ENCODE data around the gene DHX38.
"Not testable (repeated sequence)": the region's sequence is repeated elsewhere in the genome, so short reads cannot be mapped to it uniquely, and the experiment has no call there.

The DHX38 gene

DNA sequence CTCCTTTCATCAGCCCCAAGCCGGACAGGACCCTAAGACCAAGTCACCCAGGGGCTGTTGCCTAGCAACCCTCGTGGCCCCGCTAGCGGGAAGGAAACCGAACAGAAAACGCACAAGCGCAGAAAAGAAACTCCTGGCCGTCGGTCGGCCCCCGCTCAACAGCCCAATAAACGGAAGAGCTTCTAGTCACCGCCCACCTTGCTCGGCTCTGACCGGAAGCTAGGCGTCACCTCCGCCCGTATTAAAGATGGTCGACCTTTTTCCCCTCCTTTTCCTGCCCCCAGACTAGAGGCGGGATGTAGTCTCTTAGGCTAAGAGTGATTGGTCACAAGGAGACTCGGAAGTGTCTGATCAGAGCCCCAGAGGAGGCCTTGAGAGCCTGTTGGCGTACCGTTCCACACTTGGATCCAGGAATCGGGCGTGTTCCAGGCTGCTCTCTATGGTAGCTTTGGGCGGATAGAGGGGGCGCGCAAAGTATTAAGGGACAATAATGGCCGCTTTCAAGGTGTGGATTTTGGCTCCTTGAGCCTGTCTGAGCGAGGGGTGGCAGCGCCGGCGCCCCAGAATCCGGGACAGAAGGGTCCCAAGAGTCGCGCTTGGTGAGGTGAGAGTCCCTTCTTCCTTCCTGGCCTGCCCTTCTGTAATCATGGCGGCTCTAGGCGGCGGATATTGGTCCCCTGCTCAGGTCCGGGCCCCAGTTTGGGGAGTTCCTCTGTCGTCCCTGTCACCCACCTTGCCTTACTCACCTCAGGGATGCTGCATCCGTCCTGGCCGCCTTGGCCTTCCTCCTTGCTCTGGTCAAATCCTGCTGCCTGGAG lies at the start of gene DHX38, which contains the start of gene TXNL4B:
Gene DHX38, plus strand, starts transcription at position 400 of the 818 bp plus-strand sequence. CDS start 2,311 bp downstream, outside the sequence.
Gene TXNL4B, minus strand, starts transcription at position 173 of the 818 bp plus-strand sequence. CDS start 2,871 bp downstream, outside the sequence.
- peak; percentile 75 to 79 for DNase-seq (ENCODE audit: low read depth in 2 of 2)

GRCh38 chr16:72044296-72044695 lies 49.4 kb upstream of the DHX38 start:
- DNase-seq (ENCODE audit: low read depth in 2 of 2), result no peak

DNA sequence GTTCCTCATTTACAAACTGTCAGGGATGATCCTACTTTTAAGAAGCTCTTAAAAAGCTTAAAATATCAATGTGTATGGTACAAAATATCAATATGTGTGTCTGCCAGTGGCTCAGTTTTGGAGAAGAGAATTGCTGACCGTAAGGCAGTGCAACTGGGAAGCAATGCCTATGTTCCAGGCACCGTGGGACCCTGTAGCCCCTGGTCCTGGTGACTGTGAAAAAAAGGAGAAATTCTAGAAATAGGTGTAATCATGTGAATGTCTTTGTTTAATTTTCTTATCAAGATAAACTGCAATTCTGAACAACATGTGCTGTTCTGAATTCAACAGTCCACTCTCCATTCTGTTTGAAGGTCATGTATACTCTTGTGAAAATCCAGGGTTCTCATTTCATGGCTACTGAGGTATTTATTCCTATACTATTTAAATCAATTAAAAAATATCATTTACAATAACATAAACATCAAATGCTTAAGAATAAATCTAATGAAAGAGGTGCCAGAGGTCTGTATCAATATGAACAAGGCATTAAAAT lies 48.8 kb upstream of the DHX38 start:
- no peak for DNase-seq (ENCODE audit: low read depth in 2 of 2)

- no peak for DNase-seq (ENCODE audit: low read depth in 2 of 2)
Observed at GRCh38 chr16:72049110-72049509, 44.5 kb upstream of the DHX38 start.

DNA sequence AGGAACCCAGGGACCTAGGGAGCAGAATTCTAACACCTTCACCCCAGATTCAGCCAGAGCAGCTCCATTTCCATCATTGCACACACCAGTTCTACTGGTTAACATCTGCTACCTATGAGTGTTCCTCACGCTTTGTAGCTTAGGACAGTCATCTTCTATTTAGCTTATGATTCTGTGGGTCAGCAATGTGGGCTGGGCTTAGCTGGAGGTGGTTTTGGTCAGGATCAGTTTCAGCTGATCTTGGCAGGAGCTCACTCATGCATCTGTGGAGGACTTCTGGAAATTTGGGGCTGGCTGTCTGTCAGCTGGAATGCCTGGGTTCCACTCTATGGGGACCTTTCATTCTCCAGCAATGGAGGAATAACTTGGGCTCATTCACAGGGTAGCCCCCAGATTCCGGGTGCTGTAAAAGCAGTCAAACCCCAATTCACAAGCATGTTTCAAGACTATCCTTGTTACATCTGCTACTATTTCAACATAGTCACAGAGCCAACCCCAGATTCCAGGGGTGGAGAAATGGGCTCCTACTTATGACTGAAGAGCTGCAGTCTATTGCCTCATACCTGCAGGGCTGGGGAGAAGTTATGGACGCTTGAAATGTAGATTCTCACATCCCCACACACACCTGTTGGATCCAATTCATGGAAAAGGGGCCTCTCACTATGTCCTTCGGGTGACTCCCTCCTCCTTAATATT lies 42.7 kb upstream of the DHX38 start:
- no peak for DNase-seq (ENCODE audit: low read depth in 2 of 2)

DNA sequence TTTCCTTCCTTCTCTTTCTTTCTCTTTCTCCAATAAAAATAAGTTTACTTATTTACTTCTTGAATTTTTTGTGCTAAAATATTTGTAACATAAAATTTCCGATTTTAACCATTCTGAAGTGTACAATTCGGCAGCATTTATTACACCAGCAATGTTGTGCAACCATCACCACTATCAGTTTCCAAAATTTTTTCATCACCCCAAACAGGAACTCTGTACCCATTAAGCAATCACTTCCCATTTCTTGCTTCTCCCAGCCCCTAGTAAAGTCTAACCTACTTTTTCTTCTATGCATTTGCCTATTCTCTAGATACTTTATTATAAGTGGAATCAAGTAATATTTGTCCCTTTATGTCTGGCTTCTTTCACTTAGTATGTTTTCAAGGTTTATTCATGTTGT lies 41.8 kb upstream of the DHX38 start:
- no peak for DNase-seq (ENCODE audit: low read depth in 2 of 2)

DNA sequence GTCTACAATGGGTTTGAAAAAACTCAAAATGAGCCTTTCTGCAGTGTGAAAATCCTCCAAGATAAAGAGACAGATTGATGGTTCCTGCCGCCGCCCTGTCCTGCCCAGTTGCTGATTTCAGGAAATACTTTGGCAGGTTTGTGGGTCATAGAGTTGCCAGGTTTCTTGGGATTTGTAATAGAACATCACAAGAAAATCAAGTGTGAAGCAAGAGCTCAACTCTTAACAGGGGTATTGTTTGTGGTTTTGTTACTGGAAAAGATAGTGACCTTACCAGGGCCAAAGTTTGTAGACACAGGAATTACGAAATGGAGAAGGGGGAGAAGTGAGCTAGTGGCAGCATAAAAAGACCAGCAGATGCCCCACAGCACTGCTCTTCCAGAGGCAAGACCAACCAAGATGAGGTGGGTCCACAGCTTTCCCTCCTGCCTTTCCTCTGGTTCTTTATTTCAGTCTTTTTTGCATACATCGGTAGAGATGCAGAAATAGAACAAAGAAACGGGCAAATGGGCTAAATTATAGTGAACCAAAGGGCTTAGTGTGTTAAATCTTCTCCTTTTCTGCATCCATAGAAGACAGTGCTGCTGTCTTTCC lies 39.3 kb upstream of the DHX38 start, which contains the start of gene HP:
Gene HP, plus strand, starts transcription at position 252 of the 594 bp plus-strand sequence. Its CDS starts 148 bp downstream, at position 400.
- not testable (repeated sequence) for DNase-seq (ENCODE audit: low read depth in 2 of 2)

GRCh38 chr16:72055911-72056310 lies 37.7 kb upstream of the DHX38 start:
- DNase-seq (ENCODE audit: low read depth in 2 of 2), result no peak

DNA sequence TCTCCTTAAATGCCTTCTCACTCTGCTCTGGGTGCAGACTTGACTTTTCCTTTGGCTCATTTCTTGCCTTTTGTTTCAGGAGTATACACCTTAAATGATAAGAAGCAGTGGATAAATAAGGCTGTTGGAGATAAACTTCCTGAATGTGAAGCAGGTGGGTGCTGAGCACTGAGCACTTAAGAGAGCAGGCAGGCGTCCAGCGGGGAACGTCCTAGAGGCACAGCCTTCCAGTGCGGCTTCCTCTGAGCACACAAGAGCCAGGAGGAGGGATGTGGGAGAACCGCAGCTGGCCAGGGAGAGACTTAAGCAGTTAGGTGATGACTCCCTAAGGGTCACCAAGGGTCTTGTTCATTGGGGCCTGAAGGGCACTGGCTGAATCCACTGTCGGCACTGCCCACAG lies 36.3 kb upstream of the DHX38 start:
- not testable (repeated sequence) for DNase-seq (ENCODE audit: low read depth in 2 of 2)

GRCh38 chr16:72059060-72059459 lies 34.6 kb upstream of the DHX38 start:
- DNase-seq (ENCODE audit: low read depth in 2 of 2), result not testable (repeated sequence)

DNA sequence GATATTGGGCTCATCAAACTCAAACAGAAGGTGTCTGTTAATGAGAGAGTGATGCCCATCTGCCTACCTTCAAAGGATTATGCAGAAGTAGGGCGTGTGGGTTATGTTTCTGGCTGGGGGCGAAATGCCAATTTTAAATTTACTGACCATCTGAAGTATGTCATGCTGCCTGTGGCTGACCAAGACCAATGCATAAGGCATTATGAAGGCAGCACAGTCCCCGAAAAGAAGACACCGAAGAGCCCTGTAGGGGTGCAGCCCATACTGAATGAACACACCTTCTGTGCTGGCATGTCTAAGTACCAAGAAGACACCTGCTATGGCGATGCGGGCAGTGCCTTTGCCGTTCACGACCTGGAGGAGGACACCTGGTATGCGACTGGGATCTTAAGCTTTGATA lies 33.2 kb upstream of the DHX38 start:
- no peak for DNase-seq (ENCODE audit: low read depth in 2 of 2)

GRCh38 chr16:72061564-72061963 lies 32.1 kb upstream of the DHX38 start:
- no peak for DNase-seq (ENCODE audit: low read depth in 2 of 2)

DNA sequence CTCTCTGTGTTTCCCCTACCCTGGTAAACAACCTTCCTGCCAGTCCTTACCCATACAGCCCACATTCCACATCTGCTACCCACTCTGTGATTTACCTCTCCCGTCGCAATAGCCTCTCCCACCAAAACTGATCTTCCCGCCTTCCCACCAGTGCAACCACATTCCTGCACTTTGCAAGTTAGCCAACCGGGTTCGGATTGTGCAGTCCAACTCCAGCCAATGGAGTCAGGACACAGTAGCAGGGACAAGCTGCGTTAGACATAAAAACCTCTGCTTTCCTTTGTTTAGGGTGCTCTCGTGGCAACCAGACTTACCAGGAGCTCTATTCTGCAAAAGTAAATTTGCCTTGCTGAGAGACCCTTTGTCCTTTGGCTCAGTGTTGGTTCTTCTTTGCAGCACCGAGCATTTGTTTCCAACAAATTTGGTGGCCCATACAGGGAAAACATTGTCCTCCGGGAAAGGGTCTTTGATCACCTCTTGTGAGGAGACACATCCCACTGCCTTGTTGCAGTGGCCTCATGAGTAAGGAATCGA lies 29.2 kb upstream of the DHX38 start:
- DNase-seq (ENCODE audit: low read depth in 2 of 2), result no peak

DNA sequence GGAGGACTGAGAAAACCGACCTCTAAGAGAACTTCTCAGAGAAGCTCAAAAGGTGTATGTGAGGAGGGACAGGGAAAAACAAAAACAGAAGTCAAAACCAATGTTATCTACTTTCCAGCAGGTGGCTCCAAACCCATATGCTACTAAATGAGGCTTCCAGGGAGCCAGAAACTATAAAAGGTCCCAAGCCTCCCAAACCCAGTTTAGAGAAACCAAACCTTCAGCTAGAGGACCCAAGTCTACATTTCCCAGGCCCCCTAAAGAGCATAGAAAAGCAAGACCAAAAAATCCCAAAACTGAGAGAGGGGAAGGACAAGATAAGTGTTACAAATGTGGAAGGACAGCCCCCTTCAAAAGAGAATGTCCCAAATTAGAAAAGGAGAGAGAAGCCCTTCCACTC lies 26.9 kb upstream of the DHX38 start:
- no peak for DNase-seq (ENCODE audit: low read depth in 2 of 2)

DNA sequence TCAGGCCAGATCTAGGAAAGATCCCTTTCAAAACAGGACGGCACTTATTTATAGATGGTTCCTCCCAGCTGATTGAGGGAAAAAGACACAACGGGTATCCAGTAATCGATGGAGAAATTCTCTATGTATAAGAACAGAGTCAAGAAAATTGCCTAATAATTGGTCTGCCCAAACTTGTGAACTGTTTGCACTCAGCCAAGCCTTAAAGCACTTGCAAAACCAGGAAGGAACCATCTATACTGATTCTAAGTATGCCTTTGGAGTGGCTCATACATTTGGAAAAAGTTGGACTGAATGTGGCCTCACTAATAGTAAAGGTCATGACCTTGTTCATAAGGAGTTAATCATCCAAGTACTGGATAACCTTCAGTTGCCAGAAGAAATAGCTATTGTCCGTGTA lies 24.7 kb upstream of the DHX38 start:
- no peak for DNase-seq (ENCODE audit: low read depth in 2 of 2)

DNA sequence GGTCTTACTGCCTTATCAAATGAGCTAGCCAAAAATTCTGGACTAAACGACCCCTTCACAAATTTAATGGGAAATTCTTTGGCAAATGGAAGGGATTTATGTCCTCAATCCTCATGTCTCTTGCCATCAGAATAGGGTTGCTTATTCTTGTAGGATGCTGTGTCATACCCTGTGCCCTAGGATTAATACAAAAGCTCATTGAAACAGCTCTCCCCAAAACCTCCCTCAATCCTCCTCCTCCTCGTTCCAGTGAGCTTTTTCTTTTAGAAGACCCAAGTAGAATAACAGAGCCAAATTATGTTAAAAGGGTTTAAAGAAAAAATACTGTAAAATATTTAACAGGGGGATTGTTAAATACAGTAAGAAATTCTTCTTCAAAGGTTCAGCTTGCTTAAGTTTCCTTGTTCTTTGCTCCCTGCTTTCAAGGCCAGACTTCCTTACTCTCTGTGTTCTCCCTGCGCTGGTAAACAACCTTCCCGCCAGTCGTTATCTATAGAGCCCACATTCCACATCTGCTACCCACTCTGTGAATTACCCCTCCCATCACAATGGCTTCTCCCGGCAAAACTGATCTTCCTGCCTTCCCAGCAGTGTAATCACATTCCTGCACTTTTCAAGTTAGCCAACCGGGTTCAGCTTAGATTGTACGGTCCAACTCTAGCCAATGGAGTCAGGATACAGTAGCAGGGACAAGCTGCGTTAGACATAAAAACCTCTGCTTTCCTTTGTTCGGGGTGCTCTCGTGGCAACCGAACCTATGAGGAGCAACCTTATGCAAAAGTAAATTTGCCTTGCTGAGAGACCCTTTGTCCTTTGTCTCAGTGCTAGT lies 20.9 kb upstream of the DHX38 start:
- no peak for DNase-seq (ENCODE audit: low read depth in 2 of 2)

- DNase-seq (ENCODE audit: low read depth in 2 of 2), result no peak
Observed at GRCh38 chr16:72073560-72074230, 20.0 kb upstream of the DHX38 start.

GRCh38 chr16:72075067-72075466 lies 18.6 kb upstream of the DHX38 start:
- not testable (repeated sequence) for DNase-seq (ENCODE audit: low read depth in 2 of 2)

DNA sequence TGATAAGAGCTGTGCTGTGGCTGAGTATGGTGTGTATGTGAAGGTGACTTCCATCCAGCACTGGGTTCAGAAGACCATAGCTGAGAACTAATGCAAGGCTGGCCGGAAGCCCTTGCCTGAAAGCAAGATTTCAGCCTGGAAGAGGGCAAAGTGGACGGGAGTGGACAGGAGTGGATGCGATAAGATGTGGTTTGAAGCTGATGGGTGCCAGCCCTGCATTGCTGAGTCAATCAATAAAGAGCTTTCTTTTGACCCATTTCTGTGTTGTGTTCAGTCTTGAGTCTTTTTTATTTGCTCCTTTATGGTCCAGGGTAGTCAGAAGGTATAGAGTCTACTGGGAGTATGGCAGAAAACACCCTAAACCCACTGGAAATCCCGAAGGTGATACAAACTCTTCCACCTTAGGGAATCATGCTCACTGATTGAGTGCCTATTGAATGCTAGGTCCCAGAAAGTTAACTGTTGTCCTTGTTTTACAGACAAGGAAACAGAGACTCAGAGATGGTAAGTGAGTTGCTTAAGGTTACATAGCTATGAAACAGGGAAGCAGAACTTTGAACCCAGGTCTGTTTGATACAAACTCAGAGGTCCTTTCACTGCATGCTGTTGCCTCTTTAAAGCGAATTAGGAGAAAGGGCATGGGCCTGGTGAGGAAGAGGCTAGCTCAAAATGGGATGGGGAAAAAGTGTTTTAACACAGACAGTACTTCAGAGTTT lies 16.5 kb upstream of the DHX38 start:
- DNase-seq (ENCODE audit: low read depth in 2 of 2), result not testable (repeated sequence)

All from stimulated activated CD4-positive, alpha-beta T cell treated with anti-CD3 and anti-CD28 coated beads, Interleukin-1b, Interleukin-23, amount 100 ng/mL, for 4 hours (primary cell).